ENCODE measurements around the gene MAML1.

MAML1 gene

GRCh38 chr5:179794575-179794974 lies 62.0 kb downstream of the MAML1 start:
- no peak for DNase-seq

GRCh38 chr5:179795049-179795862 lies 62.6 kb downstream of the MAML1 start:
- no peak for DNase-seq

- DNase-seq = peak; percentile 78
These were observed 63.5 kb downstream of the MAML1 start for GRCh38 chr5:179795863-179796833.

DNA sequence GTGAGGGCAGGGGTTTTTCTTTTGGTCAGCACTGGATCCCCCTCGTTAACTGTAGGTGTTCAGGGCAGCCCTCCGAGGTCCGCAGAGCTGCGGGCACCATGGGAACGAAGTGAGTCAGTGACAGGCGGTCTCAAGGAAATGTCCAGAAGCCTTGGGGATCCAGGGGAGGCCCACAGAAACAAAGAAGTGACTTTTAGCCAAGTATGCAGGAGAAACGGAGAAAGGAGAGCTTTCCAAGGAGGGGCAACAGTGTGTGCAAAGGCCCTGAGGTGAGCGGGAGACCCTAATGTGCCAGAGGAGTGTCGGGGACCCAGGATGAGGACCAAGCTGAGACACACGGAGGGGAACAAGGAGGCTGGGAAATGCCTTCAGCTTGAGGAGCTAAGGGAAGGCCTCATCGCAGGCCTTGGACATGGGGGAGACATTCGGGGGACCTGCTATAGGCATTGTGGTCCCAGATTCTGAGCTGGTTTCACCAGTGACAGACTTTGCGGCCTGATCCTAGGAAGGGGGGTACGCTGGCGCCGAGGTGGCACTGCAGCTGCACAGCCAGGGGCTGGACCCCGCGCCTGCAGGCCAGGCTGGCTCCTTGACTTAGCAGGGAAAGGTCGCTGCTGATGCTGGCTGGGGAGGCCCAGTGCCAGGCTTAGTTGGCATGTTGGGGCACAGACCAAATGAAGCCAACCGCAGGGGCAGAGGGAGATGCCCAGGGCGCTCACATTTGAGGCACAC lies 64.4 kb downstream of the MAML1 start:
- no peak for DNase-seq

DNA sequence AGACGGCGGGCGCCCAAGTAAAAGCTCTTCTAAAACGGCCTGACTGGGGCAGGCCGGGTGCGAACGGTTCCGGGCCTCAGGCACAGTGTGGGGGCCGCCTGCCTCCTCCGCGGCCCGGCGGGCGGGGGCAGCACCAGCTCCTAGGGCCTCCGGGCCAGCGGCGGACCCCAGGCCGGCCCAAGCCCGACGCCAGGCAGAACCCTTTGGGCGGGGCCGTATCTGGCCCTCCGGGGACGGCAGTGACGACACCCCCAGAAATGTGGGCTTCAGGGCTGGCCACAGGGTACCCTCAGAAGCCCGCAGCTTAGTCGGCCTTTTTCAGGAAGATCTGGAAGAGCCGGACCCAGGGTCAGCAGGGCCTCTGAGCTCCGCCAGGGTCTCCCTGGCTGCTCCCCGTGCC lies 65.1 kb downstream of the MAML1 start:
- DNase-seq = no peak

DNA sequence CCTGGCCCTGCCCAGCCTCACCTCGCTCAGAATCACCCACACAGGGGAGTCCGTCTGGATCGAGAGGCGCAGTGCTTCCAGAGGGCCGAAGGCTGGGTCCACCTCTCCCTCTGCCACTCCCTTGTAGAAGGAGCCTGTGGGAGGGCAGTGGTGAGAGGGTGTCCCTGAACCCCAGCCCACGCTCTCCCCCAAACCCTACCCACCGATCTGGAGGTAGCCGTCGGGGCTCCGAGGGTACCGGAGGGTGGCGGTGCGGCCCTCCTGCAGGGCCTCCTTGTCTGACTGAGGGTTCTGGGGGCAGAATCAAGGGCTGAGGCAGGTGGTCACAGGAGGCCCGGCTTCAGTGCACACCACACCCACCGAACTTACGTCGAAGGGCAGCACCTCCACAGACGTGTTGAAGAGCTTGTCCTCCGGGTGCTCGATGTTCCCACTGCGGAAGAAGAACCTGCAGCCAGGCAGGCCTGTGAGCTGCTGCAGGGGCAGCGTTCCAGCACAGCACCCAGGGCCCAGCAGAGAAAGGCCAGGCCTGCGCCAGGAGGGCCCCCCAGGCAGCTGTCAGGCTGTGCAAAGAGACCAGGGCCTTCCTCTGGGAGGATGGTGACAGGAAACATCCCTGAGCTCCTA lies 65.6 kb downstream of the MAML1 start:
- no peak for DNase-seq

- no peak for DNase-seq
These were observed 66.4 kb downstream of the MAML1 start for GRCh38 chr5:179798771-179799643.

GRCh38 chr5:179799644-179799973 lies 67.0 kb downstream of the MAML1 start:
- no peak for DNase-seq

GRCh38 chr5:179800071-179800695 lies 67.6 kb downstream of the MAML1 start:
- no peak for DNase-seq

DNA sequence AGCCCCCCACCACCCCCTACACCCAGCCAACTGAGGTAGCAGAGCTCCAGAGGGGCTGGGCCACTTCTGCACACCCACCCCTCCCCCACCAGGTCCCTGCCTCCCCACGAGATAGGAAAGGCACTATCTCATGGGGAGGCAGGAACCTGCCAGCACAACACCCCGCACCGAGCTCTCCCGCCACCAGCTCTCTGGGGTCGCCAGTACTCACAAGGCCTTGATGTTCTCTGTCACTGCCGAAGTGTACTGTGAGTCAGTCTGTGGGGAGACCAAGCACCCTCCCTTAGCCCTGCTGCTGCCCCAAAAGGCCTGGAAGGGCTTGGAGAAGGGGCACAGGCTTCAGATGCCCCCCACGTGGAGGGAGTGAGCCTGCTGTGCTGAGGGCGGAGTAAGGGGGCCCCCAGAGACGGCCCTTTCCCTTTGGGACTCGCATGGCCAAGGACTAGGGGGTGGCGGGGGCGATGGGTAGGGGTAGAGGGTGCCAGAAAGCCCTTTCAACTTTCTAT lies 68.1 kb downstream of the MAML1 start:
- no peak for DNase-seq

- DNase-seq = peak; percentile 52
These were observed 68.9 kb downstream of the MAML1 start for GRCh38 chr5:179801304-179802206.

DNA sequence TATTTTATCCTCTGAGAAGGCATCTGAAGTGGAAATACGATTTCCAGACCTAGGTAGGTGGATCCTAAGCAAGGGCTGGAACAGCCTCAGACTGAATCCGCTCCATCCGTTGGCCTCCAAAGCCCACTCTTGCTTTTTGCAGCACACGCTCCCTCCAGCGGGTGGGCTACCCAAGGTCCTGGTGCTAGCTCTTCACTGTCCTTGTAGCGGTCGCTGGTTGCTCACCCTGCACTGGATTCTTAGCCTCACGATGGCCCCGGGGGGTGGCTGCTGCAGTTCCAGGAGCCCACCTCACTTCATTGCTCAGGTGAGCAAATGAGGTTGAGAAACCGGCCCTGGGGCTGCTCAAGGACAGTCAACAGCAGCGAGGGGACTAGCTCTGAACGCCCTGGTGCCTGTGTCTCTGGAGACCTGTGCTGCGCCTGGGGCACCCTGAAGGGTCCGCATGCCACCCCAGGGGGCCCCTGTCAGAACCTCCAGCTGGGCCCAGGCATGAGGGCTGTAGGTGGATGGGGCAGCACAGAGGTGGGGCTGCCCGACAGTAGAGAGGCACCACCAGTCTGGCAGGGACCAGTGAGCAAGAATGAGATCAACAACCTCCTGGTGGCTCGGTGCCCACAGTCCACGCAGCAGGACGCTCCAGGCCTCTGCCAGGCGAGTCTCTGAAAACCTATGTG lies 69.7 kb downstream of the MAML1 start:
- DNase-seq = no peak

- DNase-seq = no peak
These were observed 70.4 kb downstream of the MAML1 start for GRCh38 chr5:179802950-179803562.

- DNase-seq = no peak
These were observed 71.3 kb downstream of the MAML1 start for GRCh38 chr5:179803651-179804554.

DNA sequence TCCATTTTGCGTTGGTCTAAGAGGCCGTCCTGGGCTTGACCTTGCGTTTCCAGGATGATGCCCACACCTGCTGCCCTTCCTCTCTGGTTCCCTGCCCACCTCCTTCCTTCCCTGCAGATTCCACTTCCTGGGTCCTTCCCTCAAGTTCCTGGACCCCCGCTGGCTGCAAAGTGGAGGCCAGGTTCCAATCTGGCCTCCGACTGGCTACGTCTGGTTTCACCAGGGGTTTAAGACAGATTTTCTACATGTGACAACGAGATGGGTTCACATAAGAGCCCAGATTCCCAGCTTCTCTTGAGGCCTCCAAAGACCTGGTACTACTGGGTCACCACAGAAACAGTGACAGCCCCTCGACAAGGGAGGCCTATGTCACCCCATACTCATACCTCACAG lies 71.9 kb downstream of the MAML1 start:
- DNase-seq = no peak

DNA sequence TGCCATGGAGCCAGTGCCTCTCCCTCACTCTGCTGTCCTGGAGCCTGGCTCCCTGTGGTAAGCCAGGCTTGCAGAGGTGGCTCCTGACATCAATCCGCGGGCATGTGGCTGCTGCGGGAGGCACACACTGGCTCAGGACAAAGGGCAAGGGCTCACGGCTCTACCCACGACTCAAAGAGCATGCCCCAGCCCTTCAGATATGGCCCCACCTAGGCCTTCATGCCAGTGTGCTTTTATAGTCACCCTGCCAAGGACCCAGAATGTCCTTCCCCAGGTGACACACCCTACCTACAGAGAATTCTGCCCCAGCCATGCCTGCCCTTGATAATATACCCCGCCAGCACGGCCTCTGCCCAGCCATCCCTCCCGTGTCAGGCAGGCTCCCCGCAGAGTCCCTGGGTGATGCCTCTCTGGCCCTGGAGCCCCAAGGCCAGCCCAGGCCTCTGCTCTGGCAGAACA lies 72.5 kb downstream of the MAML1 start:
- DNase-seq = no peak

DNA sequence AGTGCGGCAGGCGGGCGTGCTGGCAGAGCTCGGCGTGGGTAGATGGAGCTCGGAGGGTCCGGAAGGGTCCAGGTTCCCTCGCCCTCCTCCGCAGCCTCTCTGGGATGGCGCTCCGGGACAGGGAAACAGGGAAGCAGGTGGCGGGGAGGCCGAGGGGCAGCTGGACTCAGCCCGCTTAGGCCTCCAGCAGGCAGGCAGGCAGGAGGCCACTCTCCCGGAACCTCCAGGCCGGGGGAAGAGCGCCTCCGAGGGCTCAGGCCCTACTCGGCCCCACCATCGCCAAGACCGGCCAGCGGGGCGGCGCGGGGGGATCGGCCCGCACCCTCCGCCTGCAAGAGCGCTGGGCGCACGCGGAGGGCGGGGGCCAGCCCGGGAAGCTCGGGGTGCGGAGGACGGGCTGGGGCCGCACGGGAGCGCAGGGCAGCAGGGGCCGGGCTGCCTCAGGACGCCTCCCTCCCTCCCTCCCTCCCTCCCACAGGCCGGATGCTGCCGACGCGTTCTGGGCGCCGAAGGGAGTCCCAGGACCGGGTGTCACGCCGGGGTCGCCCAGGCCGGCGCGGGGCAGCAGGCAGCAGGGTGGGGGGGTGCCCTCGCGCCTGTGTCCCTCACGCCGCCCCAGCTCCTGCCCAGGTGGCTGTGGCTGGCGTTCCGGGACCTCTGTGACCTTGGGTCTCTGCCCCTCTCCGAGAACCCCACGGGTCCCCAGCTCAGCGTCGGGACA lies 73.1 kb downstream of the MAML1 start:
- DNase-seq = peak; percentile 32

All from fibroblast of skin of scalp (primary cell).